Breast epithelium (tissue), 3 donors: ENCODE results near the gene INTS15.

Experiments used
- CTCF ChIP-seq, 3 donors: fragments of 450-650 bp; IDR thresholded peaks; one replicate each; pipeline ENCODE4 v1.5.1; 2016 to 2017; ENCODE audit warnings: antibody characterized with exemption in 3 of 3, mild to moderate bottlenecking in 3 of 3, moderate library complexity in 3 of 3
- POLR2A ChIP-seq: fragments of 450-650 bp; IDR thresholded peaks from one replicate; pipeline ENCODE4 v1.6.1; 2016; ENCODE audit warnings: antibody characterized with exemption, mild to moderate bottlenecking, moderate library complexity

GRCh38 chr7:6634021-6634420, 44.2 kb downstream of the INTS15 start:
- TF ChIP-seq POLR2A = no peak
- no peak for TF ChIP-seq CTCF (IDR thresholded peaks at IDR 0.05)
